Measurements from ENCODE around the gene LDB2.

LDB2 gene

GRCh38 chr4:16694173-16694883 lies 204.1 kb downstream of the LDB2 start:
- H3K4me1 ChIP-seq (ENCODE audit: insufficient read depth, low read length, severe bottlenecking) = no peaks in the 10 kb centered on the region
- no peak overlapping the region for H3K27ac ChIP-seq (ENCODE audit: low read depth, low read length, poor library complexity, severe bottlenecking)
- no peaks in the 10 kb centered on the region for H3K9me2 ChIP-seq (ENCODE audit: low read depth, low read length)
- H3K9ac ChIP-seq (ENCODE audit: low read length) = no peak overlapping the region
- H3K79me2 ChIP-seq (ENCODE audit: insufficient read depth, low read length) = no peaks in the 10 kb centered on the region
- H3K4me2 ChIP-seq (ENCODE audit: low read length) = no peak overlapping the region
- no peaks in the 10 kb centered on the region for H3K9me3 ChIP-seq (ENCODE audit: low read length)
- H3F3A ChIP-seq (ENCODE audit: insufficient read depth, low read length) = no peaks in the 10 kb centered on the region
- H2AFZ ChIP-seq (ENCODE audit: low read length) = no peak overlapping the region
- no peak overlapping the region for H3K4me3 ChIP-seq (ENCODE audit: low read depth, low read length, poor library complexity, severe bottlenecking)
- H3K36me3 ChIP-seq (ENCODE audit: insufficient read depth, low read length) = no peaks in the 10 kb centered on the region
- no peaks in the 10 kb centered on the region for H4K20me1 ChIP-seq (ENCODE audit: insufficient read depth, low read length)
- no peaks in the 10 kb centered on the region for H3K27me3 ChIP-seq (ENCODE audit: insufficient read depth, low read length)
- TF ChIP-seq CTCF (IDR thresholded peaks at IDR 0.05; ENCODE audit: low read length) (no peak), EZH2 (IDR thresholded peaks at IDR 0.05; ENCODE audit: borderline replicate concordance, low read length) (no peak)

- H3K9me3 ChIP-seq (ENCODE audit: low read length) = no peaks in the 10 kb centered on the region
- H3F3A ChIP-seq (ENCODE audit: insufficient read depth, low read length) = no peaks in the 10 kb centered on the region
- no peaks in the 10 kb centered on the region for H3K9me2 ChIP-seq (ENCODE audit: low read depth, low read length)
- H3K4me2 ChIP-seq (ENCODE audit: low read length) = no peak overlapping the region
- H3K36me3 ChIP-seq (ENCODE audit: insufficient read depth, low read length) = no peaks in the 10 kb centered on the region
- H2AFZ ChIP-seq (ENCODE audit: low read length) = no peak overlapping the region
- no peaks in the 10 kb centered on the region for H3K4me1 ChIP-seq (ENCODE audit: insufficient read depth, low read length, severe bottlenecking)
- H3K9ac ChIP-seq (ENCODE audit: low read length) = no peak overlapping the region
- H4K20me1 ChIP-seq (ENCODE audit: insufficient read depth, low read length) = no peaks in the 10 kb centered on the region
- H3K4me3 ChIP-seq (ENCODE audit: low read depth, low read length, poor library complexity, severe bottlenecking) = no peak overlapping the region
- no peak for TF ChIP-seq CTCF (IDR thresholded peaks at IDR 0.05; ENCODE audit: low read length)
- no peak for TF ChIP-seq EZH2 (IDR thresholded peaks at IDR 0.05; ENCODE audit: borderline replicate concordance, low read length)
- H3K27ac ChIP-seq (ENCODE audit: low read depth, low read length, poor library complexity, severe bottlenecking) = no peak overlapping the region
- no peaks in the 10 kb centered on the region for H3K27me3 ChIP-seq (ENCODE audit: insufficient read depth, low read length)
- H3K79me2 ChIP-seq (ENCODE audit: insufficient read depth, low read length) = no peaks in the 10 kb centered on the region
These were observed 204.8 kb downstream of the LDB2 start for GRCh38 chr4:16693641-16694040.

GRCh38 chr4:16692961-16693506 lies 205.4 kb downstream of the LDB2 start:
- Histone ChIP-seq H4K20me1 (ENCODE audit: insufficient read depth, low read length) (no peaks in the 10 kb centered on the region), H3F3A (ENCODE audit: insufficient read depth, low read length) (no peaks in the 10 kb centered on the region), H3K9me2 (ENCODE audit: low read depth, low read length) (no peaks in the 10 kb centered on the region), H2AFZ (ENCODE audit: low read length) (no peak overlapping the region), H3K27ac (ENCODE audit: low read depth, low read length, poor library complexity, severe bottlenecking) (no peak overlapping the region), H3K9me3 (ENCODE audit: low read length) (no peaks in the 10 kb centered on the region), H3K36me3 (ENCODE audit: insufficient read depth, low read length) (no peaks in the 10 kb centered on the region), H3K79me2 (ENCODE audit: insufficient read depth, low read length) (no peaks in the 10 kb centered on the region), H3K9ac (ENCODE audit: low read length) (no peak overlapping the region), H3K4me3 (ENCODE audit: low read depth, low read length, poor library complexity, severe bottlenecking) (no peak overlapping the region), H3K4me2 (ENCODE audit: low read length) (no peak overlapping the region), H3K27me3 (ENCODE audit: insufficient read depth, low read length) (no peaks in the 10 kb centered on the region), H3K4me1 (ENCODE audit: insufficient read depth, low read length, severe bottlenecking) (no peaks in the 10 kb centered on the region)
- no peak for TF ChIP-seq EZH2 (IDR thresholded peaks at IDR 0.05; ENCODE audit: borderline replicate concordance, low read length)
- TF ChIP-seq CTCF (IDR thresholded peaks at IDR 0.05; ENCODE audit: low read length) = no peak

All from OCI-LY1 (cell line).